ENCODE data around the gene PPP1R1C.

DNA sequence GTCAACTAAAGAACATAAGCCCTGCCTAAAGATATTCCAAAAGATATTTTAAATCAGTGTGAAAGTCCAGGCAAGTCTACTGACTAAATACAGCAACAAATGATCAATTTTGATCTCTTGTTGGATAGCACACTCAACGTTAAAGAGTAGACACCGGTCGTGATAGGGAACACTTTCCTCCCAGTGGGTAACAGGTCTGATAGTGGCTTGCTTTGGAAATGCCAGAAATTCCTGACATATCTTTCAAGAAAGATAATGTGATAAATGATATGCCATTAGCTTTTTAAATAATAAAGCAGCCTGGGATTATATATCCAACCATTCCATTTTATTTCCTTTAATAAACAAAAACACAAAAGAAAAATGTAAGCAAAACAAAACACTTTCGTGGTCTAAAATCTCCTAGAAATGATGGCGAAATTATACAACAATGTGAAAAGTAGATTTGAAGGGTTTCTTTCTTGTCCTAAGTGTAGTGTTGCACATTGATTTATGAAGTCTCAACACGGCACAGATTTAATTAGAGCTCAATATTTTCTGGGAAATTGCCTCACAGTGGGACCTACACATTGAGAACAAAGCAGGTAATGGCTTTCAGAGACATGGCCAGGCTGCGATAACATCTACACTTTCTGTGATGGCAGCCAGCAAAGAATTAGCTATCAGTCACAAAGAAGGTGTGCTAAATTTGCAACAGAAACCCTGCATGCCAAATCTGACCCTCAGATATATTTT lies 158.6 kb downstream of the PPP1R1C start:
- no peak for TF ChIP-seq CTCF (conservative IDR thresholded peaks at IDR 0.05 in 1 of 2, IDR thresholded peaks at IDR 0.05 in 1 of 2; ENCODE audit: extremely low read depth in 1 of 2, insufficient read depth in 1 of 2, low read depth in 1 of 2, low read length in 2 of 2)
- TF ChIP-seq EZH2 (IDR thresholded peaks at IDR 0.05; ENCODE audit: borderline replicate concordance, low read length), result no peak

Data from mammary epithelial cell (primary cell).